ENCODE measurements around the gene DUOX1. TPM values are rescaled to one million over a fixed set of nuclear protein-coding genes. Genes with fewer than 3 reads are reported as not detected.

Gene DUOX1
- total and polyA plus RNA-seq, 9 of the 15 experiments (the other 6 are each of a cell fraction or from before 2014, with no cell fraction given) = 0.01 to 0.22 (median 0.01) TPM; not detected in 6

- TF ChIP-seq, protein P1, sequence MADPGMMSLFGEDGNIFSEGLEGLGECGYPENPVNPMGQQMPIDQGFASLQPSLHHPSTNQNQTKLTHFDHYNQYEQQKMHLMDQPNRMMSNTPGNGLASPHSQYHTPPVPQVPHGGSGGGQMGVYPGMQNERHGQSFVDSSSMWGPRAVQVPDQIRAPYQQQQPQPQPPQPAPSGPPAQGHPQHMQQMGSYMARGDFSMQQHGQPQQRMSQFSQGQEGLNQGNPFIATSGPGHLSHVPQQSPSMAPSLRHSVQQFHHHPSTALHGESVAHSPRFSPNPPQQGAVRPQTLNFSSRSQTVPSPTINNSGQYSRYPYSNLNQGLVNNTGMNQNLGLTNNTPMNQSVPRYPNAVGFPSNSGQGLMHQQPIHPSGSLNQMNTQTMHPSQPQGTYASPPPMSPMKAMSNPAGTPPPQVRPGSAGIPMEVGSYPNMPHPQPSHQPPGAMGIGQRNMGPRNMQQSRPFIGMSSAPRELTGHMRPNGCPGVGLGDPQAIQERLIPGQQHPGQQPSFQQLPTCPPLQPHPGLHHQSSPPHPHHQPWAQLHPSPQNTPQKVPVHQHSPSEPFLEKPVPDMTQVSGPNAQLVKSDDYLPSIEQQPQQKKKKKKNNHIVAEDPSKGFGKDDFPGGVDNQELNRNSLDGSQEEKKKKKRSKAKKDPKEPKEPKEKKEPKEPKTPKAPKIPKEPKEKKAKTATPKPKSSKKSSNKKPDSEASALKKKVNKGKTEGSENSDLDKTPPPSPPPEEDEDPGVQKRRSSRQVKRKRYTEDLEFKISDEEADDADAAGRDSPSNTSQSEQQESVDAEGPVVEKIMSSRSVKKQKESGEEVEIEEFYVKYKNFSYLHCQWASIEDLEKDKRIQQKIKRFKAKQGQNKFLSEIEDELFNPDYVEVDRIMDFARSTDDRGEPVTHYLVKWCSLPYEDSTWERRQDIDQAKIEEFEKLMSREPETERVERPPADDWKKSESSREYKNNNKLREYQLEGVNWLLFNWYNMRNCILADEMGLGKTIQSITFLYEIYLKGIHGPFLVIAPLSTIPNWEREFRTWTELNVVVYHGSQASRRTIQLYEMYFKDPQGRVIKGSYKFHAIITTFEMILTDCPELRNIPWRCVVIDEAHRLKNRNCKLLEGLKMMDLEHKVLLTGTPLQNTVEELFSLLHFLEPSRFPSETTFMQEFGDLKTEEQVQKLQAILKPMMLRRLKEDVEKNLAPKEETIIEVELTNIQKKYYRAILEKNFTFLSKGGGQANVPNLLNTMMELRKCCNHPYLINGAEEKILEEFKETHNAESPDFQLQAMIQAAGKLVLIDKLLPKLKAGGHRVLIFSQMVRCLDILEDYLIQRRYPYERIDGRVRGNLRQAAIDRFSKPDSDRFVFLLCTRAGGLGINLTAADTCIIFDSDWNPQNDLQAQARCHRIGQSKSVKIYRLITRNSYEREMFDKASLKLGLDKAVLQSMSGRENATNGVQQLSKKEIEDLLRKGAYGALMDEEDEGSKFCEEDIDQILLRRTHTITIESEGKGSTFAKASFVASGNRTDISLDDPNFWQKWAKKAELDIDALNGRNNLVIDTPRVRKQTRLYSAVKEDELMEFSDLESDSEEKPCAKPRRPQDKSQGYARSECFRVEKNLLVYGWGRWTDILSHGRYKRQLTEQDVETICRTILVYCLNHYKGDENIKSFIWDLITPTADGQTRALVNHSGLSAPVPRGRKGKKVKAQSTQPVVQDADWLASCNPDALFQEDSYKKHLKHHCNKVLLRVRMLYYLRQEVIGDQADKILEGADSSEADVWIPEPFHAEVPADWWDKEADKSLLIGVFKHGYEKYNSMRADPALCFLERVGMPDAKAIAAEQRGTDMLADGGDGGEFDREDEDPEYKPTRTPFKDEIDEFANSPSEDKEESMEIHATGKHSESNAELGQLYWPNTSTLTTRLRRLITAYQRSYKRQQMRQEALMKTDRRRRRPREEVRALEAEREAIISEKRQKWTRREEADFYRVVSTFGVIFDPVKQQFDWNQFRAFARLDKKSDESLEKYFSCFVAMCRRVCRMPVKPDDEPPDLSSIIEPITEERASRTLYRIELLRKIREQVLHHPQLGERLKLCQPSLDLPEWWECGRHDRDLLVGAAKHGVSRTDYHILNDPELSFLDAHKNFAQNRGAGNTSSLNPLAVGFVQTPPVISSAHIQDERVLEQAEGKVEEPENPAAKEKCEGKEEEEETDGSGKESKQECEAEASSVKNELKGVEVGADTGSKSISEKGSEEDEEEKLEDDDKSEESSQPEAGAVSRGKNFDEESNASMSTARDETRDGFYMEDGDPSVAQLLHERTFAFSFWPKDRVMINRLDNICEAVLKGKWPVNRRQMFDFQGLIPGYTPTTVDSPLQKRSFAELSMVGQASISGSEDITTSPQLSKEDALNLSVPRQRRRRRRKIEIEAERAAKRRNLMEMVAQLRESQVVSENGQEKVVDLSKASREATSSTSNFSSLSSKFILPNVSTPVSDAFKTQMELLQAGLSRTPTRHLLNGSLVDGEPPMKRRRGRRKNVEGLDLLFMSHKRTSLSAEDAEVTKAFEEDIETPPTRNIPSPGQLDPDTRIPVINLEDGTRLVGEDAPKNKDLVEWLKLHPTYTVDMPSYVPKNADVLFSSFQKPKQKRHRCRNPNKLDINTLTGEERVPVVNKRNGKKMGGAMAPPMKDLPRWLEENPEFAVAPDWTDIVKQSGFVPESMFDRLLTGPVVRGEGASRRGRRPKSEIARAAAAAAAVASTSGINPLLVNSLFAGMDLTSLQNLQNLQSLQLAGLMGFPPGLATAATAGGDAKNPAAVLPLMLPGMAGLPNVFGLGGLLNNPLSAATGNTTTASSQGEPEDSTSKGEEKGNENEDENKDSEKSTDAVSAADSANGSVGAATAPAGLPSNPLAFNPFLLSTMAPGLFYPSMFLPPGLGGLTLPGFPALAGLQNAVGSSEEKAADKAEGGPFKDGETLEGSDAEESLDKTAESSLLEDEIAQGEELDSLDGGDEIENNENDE (IDR thresholded peaks at IDR 0.05; ENCODE audit: low read depth, low read length) = no peak
- TF ChIP-seq, protein P2, sequence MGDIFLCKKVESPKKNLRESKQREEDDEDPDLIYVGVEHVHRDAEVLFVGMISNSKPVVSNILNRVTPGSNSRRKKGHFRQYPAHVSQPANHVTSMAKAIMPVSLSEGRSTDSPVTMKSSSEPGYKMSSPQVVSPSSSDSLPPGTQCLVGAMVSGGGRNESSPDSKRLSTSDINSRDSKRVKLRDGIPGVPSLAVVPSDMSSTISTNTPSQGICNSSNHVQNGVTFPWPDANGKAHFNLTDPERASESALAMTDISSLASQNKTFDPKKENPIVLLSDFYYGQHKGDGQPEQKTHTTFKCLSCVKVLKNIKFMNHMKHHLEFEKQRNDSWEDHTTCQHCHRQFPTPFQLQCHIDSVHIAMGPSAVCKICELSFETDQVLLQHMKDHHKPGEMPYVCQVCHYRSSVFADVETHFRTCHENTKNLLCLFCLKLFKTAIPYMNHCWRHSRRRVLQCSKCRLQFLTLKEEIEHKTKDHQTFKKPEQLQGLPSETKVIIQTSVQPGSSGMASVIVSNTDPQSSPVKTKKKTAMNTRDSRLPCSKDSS (IDR thresholded peaks at IDR 0.05; ENCODE audit: low read depth, partially characterized antibody) = no peak
- TF ChIP-seq EP400 (IDR thresholded peaks at IDR 0.05) (peak; percentile 58), DMBX1 (CRISPR knock-in tag; IDR thresholded peaks at IDR 0.05; ENCODE audit: borderline replicate concordance) (no peak), ZFP91 (CRISPR knock-in tag; IDR thresholded peaks at IDR 0.05) (peak; percentile 73; the same call in 1 of the 2 replicates)
- TF ChIP-seq, protein P3, sequence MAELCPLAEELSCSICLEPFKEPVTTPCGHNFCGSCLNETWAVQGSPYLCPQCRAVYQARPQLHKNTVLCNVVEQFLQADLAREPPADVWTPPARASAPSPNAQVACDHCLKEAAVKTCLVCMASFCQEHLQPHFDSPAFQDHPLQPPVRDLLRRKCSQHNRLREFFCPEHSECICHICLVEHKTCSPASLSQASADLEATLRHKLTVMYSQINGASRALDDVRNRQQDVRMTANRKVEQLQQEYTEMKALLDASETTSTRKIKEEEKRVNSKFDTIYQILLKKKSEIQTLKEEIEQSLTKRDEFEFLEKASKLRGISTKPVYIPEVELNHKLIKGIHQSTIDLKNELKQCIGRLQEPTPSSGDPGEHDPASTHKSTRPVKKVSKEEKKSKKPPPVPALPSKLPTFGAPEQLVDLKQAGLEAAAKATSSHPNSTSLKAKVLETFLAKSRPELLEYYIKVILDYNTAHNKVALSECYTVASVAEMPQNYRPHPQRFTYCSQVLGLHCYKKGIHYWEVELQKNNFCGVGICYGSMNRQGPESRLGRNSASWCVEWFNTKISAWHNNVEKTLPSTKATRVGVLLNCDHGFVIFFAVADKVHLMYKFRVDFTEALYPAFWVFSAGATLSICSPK (IDR thresholded peaks at IDR 0.05; ENCODE audit: borderline replicate concordance) = 0 out of 2 replicates have a peak, but pooled peaks have one; percentile 60
These were observed 68.7 kb downstream of the DUOX1 start (continued) for GRCh38 chr15:45198337-45199135.
